Stimulated activated CD4-positive, alpha-beta T cell treated with anti-CD3 and anti-CD28 coated beads, Interleukin-15, amount 100 ng/mL, for 24 hours (primary cell): ENCODE results near the gene OAS1.

Experiments used
- DNase-seq: peaks from one replicate; pipeline ENCODE4 v3.0.0-alpha.2; 2020

The OAS1 gene

GRCh38 chr12:112967858-112968257 is 61.1 kb downstream of the OAS1 start:
- no peak for DNase-seq
